Uterus (tissue), 2 donors: ENCODE measurements around the gene PDE8A.

Experiments used
- CTCF ChIP-seq, 4 experiments: fragments of 200-600 bp in 2 of 4; fragments of 450-650 bp in 2 of 4; sonication (generic) in 2 of 4; IDR thresholded peaks; one replicate each; pipeline ENCODE4 v1.5.1; 2016 to 2019; ENCODE audit warnings: antibody characterized with exemption in 4 of 4, mild to moderate bottlenecking in 2 of 4, moderate library complexity in 1 of 4
- POLR2A ChIP-seq, 2 donors: fragments of 450-650 bp; IDR thresholded peaks; one replicate each; pipeline ENCODE4 v1.6.1; 2016; ENCODE audit warnings: antibody characterized with exemption in 2 of 2, mild to moderate bottlenecking in 1 of 2, moderate library complexity in 1 of 2

DNA sequence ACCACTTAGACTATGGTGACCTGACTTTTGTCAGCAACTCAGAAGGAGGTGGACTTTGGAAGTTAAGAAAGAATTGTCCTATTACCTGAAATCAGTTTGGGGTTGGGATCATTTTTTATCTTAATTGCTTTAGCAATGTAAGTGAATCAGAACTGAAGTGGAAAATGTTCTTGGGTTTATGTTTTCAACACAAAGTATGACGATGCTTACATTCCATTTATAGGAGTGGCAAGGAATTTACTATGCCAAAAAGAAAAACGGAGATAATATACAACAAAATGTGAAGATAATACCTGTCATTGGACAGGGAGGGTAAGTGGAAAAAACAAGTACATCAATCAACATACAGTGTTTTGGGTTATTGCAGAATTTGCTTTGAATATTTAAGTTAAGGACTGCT lies 116.1 kb downstream of the PDE8A start:
- TF ChIP-seq POLR2A (IDR thresholded peaks at IDR 0.05) (no peak), CTCF (IDR thresholded peaks at IDR 0.05) (no peak)
